Duodenal mucosa (tissue), 2 donors: Measurements from ENCODE around the gene SCYGR2.

Source experiments
- H3K27ac ChIP-seq: one replicate; pipeline ENCODE4 v1.7.0; 2013; ENCODE audit warnings: low read depth, low read length
- H3K27me3 ChIP-seq, 2 donors: one replicate each; pipeline ENCODE4 v1.7.0; 2013; ENCODE audit warnings: low read length in 2 of 2, control low read depth in 1 of 2; ENCODE audit not compliant: insufficient read depth in 2 of 2, control insufficient read depth in 1 of 2
- H3K36me3 ChIP-seq, 2 donors: one replicate each; pipeline ENCODE4 v1.7.0; 2013; ENCODE audit warnings: low read length in 2 of 2, control low read depth in 1 of 2; ENCODE audit not compliant: insufficient read depth in 2 of 2, control insufficient read depth in 1 of 2
- H3K4me1 ChIP-seq, 2 donors: one replicate each; pipeline ENCODE4 v1.7.0; 2013; ENCODE audit warnings: low read length in 2 of 2, control low read depth in 1 of 2; ENCODE audit not compliant: insufficient read depth in 2 of 2, control insufficient read depth in 1 of 2
- H3K4me3 ChIP-seq, 2 donors: one replicate each; pipeline ENCODE4 v1.7.0; 2013; ENCODE audit warnings: low read length in 2 of 2, low read depth in 1 of 2
- H3K9ac ChIP-seq, 2 donors: one replicate each; pipeline ENCODE4 v1.7.0; 2013; ENCODE audit warnings: low read length in 2 of 2, low read depth in 1 of 2
- H3K9me3 ChIP-seq, 2 donors: one replicate each; pipeline ENCODE4 v1.7.0; 2013; ENCODE audit warnings: low read length in 2 of 2, control low read depth in 1 of 2; ENCODE audit not compliant: control insufficient read depth in 1 of 2

Gene SCYGR2

DNA sequence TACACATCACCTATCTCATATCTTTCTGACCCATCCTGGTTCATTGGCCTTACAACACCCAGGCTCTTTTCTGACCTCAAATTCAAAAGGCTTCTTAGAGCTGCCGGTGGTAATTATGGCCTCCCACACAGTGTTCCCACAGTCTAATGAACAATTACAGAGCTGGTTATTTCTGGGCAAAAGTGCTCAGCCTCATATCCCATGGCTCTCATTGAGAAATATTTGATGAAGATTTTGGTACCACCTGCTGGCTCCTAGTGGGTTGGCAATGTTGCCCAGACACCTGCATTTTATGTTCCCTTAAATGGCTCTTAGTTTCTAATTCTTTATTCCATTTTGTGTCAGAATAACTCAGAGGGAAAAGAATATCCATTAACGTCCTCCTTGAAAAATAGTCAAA, 20.1 kb upstream of the SCYGR2 start:
- H3K36me3 ChIP-seq = no peaks in the 10 kb centered on the region
- no peak overlapping the region for H3K9ac ChIP-seq
- peaks cover 5 to 12% of the 10 kb centered on the region in 2 donors for H3K9me3 ChIP-seq
- H3K27me3 ChIP-seq = no peaks in the 10 kb centered on the region
- H3K27ac ChIP-seq = no peak overlapping the region
- no peaks in the 10 kb centered on the region for H3K4me1 ChIP-seq
- no peak overlapping the region for H3K4me3 ChIP-seq

DNA sequence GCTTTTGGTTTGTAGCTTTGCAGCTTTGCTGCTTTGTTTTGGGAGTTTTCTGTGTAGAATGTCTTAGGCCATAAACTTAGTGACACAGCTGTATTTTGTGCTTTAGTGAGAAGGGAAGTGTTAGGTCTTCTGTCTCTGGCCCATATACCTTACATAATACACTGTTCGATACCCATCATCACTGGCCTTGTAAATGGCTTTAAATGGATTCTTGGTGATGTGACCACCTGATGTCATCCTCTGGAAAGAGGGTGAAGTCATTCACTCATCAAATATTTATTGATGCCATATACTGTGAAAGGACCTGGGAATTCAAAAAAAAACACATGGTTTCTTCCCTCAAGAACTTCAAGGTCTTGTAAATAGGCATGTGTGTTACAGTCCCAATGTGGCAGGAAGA, 18.9 kb upstream of the SCYGR2 start:
- Histone ChIP-seq H3K27me3 (no peaks in the 10 kb centered on the region), H3K27ac (no peak overlapping the region), H3K4me3 (no peak overlapping the region), H3K9ac (no peak overlapping the region), H3K4me1 (no peaks in the 10 kb centered on the region), H3K36me3 (no peaks in the 10 kb centered on the region), H3K9me3 (peaks cover 5 to 12% of the 10 kb centered on the region in 2 donors)

DNA sequence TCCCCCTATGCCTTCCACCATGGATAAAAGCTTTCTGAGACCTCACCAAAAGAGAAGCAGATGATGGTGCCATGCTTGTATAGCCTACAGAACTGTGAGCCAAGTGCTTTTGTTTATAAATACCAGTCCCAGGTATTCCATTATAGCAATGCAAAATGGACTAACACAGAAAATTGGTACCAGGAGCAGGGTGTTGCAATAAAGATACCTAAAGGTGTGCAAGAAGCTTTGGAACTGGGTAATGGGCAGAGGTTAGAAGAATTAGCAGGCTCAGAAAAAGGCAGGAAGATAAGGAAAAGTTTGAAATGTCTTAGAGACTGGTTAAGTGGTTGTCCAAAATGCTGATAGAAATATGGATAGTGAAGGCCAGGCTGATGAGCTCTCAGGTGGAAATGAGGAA, 16.3 kb upstream of the SCYGR2 start:
- H3K36me3 ChIP-seq = no peaks in the 10 kb centered on the region
- peaks cover 5 to 12% of the 10 kb centered on the region in 2 donors for H3K9me3 ChIP-seq
- H3K4me3 ChIP-seq = no peak overlapping the region
- H3K27ac ChIP-seq = no peak overlapping the region
- no peak overlapping the region for H3K9ac ChIP-seq
- no peaks in the 10 kb centered on the region for H3K27me3 ChIP-seq
- no peaks in the 10 kb centered on the region for H3K4me1 ChIP-seq

DNA sequence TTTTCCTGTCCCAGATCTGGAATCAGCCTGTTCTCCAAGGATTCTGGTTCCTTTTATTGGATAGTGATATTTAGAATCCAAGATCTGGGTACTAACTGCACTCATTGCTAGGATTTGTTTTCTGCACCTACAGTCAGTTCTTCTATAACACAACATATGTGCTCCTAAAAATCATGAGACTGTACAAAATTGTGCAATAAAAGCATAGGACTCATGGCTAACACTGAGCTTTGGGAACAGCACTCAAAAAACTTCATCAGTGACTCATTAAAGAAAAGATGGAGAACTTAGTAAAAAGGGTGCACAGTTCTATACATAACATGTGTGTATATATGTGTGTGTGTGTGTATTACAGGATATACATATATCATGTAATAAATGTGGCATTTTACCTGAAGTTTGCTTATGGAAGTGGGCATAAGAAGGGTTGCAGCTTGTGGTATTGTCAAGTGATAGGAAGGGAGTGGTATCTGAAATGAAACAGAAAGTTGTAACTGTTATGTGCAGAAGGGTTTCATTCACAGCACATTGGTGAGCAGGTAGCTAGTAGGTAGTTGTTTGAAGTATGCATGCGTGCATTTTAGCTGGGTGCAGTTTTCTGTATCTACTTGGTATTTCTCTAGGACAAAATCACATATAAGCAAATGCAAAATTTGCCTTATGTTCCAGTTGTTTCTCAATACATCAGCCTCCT, 5.9 kb upstream of the SCYGR2 start:
- Histone ChIP-seq H3K27ac (no peak overlapping the region), H3K4me3 (no peak overlapping the region), H3K36me3 (no peaks in the 10 kb centered on the region), H3K4me1 (no peaks in the 10 kb centered on the region), H3K27me3 (peaks cover 0 to 6% of the 10 kb centered on the region in 2 donors), H3K9ac (no peak overlapping the region), H3K9me3 (no peaks in the 10 kb centered on the region)

DNA sequence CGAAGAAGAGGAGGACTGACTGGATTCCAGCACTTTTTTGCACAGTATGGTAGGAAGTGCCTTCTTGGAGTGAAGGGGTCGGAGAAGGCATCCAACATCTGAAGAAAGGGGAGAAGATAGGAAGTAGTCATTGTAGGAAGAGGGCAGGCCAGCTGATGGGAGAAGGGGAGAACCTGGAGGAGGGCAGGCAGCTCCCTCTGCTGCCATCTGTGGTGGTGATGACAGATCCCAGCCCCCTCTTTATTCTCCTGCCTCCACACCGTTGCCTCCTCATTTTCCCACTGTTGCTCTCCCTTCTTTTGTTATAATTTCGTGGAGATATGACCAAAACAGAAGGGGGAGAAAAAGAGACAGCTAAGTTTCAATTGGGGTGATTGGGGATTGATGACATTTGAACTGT, 2.9 kb upstream of the SCYGR2 start:
- no peaks in the 10 kb centered on the region for H3K36me3 ChIP-seq
- H3K9me3 ChIP-seq = no peaks in the 10 kb centered on the region
- H3K27me3 ChIP-seq = peaks cover 0 to 6% of the 10 kb centered on the region in 2 donors
- H3K4me1 ChIP-seq = no peaks in the 10 kb centered on the region
- no peak overlapping the region for H3K4me3 ChIP-seq
- H3K9ac ChIP-seq = no peak overlapping the region
- no peak overlapping the region for H3K27ac ChIP-seq

DNA sequence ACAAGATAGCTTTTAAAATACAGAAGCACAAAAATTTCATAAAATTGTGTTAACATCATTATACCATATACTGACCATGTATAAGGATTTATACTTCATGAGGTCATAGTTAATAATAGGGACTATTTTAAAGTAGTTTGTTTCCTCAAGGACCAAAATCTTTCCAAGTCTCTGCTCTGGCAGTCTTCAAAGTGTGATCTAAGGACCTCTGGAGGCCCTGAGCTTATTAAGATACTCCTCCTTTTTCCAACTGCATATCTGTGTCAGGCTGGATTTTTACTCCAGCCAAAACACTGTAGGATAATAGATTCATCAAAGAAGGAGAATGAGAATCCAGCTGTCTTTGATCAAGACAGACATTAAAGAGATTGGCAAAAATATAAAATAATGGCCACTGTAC, 1.7 kb upstream of the SCYGR2 start:
- H3K36me3 ChIP-seq = no peaks in the 10 kb centered on the region
- H3K4me1 ChIP-seq = no peaks in the 10 kb centered on the region
- no peak overlapping the region for H3K9ac ChIP-seq
- no peak overlapping the region for H3K27ac ChIP-seq
- H3K27me3 ChIP-seq = peaks cover 0 to 6% of the 10 kb centered on the region in 2 donors
- no peak overlapping the region for H3K4me3 ChIP-seq
- H3K9me3 ChIP-seq = no peaks in the 10 kb centered on the region

DNA sequence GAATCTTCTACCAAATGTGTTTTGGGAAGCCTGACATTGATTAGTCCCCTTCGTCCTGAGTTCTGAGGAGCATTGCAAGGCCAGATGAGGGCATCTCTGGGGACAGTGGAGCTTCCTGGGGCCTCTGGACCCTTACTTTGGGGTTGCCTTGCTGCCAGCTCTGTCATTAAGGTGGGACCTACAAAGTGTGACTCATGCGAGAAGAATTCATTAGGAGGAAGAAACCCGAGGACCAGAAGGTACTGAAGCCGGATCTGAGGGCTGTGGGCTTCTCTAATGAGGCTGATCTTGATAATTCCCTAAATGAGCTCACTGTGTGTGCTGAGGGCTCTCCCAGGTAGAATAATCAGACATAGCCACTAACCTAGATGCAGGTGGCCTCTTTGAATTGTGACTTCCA, 695 bp upstream of the SCYGR2 start:
- Histone ChIP-seq H3K4me1 (no peaks in the 10 kb centered on the region), H3K9ac (no peak overlapping the region), H3K27me3 (peaks cover 0 to 6% of the 10 kb centered on the region in 2 donors), H3K27ac (no peak overlapping the region), H3K9me3 (no peaks in the 10 kb centered on the region), H3K4me3 (no peak overlapping the region), H3K36me3 (no peaks in the 10 kb centered on the region)

DNA sequence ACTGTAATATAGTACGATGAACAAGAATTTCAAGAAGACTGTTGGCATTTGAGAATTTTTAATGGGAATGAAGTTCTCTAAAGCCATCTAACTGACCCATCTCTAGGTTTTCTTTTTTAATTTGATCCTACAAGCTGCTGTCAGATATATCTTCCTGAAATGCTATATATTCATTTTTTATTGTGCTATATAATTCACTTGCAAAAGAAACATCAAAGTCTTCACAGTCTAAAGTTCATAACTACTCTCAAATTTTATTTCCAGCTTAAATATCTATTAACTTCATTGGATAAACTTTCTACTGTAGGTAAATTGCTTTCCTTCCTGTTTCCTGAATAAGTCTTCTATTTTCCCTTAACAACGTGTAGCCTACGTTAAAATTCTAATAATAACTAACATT, 3.7 kb downstream of the SCYGR2 start:
- H3K27ac ChIP-seq = no peak overlapping the region
- H3K4me1 ChIP-seq = no peaks in the 10 kb centered on the region
- no peaks in the 10 kb centered on the region for H3K36me3 ChIP-seq
- H3K27me3 ChIP-seq = no peaks in the 10 kb centered on the region
- no peak overlapping the region for H3K4me3 ChIP-seq
- no peak overlapping the region for H3K9ac ChIP-seq
- no peaks in the 10 kb centered on the region for H3K9me3 ChIP-seq

DNA sequence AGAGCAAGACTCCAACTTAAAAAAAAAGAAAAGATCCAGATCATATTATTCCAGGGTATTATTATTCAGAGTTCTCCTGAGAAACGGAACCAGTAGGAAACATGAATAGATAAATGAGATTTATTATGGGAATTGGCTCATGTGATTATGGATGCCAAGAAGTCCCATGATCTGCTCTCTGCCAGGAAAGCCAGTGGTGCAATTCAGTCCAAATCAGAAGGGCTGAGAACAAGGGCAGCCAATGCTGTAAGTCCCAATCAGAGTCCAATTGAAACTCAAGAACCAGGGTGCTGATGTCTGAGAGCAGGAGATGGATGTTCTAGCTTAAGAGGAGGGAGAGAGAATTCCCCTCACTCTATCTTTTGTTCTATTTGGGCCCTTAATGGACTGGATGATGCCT, 7.8 kb downstream of the SCYGR2 start:
- Histone ChIP-seq H3K4me1 (no peaks in the 10 kb centered on the region), H3K27me3 (no peaks in the 10 kb centered on the region), H3K4me3 (no peak overlapping the region), H3K9ac (no peak overlapping the region), H3K36me3 (no peaks in the 10 kb centered on the region), H3K9me3 (no peaks in the 10 kb centered on the region), H3K27ac (no peak overlapping the region)

DNA sequence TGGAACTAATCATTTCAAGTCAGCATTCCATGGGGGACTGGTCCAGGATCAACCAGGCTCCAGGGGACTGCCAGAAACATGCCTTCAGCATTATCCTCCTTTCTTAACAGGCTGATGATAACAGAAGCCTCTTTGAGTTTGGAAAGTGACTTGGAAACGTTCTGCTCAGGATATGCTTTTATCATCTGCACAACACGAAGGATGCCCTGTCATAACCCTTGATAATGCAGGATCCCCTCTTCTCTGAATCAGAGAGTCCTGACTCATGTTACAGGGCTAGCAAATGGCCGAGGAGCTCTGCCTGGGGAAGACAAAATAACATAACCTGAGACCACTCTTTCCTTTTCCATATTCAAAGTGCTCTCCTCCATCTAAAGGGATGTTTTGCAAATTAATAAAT, 9.2 kb downstream of the SCYGR2 start:
- Histone ChIP-seq H3K9me3 (no peaks in the 10 kb centered on the region), H3K27ac (no peak overlapping the region), H3K27me3 (no peaks in the 10 kb centered on the region), H3K36me3 (no peaks in the 10 kb centered on the region), H3K9ac (no peak overlapping the region), H3K4me3 (no peak overlapping the region), H3K4me1 (no peaks in the 10 kb centered on the region)
